22Rv1 (cell line): ENCODE results near the gene C14orf180.

ENCODE experiments used
- ZFX ChIP-seq: fragments of 450-650 bp; IDR thresholded peaks from 2 replicates; pipeline ENCODE4 v1.6.1; 2017; ENCODE audit warnings: antibody characterized with exemption, borderline replicate concordance
- TF ChIP-seq, protein P1 (sequence below): fragments of 450-650 bp; IDR thresholded peaks from 2 replicates; pipeline ENCODE4 v1.5.1; 2017; ENCODE audit warnings: mild to moderate bottlenecking

DNA sequence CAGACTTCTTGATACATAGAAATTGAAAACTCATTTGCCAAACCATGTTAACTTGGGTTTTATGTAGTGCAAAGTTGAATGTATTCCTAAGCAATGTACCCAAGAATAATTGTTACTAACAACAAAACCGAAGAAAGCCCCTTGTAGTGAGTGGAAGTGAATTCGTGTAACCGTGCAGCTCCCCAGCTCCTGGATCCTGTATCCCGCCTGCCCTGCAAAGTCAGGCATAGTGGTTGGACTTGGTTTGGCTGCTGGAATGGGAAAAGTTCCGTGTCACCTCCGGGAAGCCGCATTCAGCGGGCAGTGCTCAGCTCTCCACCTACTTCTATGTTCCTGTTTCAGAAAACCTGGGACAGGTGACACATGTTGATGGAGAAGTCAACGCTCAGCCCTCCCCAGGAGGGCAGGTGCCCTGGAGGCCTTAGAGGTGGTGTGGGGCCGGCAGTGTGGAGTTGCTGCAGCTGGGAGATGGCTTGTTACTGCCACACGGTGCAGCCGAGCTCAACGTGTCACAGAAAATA, 29.2 kb upstream of the C14orf180 start:
- TF ChIP-seq, protein P1, sequence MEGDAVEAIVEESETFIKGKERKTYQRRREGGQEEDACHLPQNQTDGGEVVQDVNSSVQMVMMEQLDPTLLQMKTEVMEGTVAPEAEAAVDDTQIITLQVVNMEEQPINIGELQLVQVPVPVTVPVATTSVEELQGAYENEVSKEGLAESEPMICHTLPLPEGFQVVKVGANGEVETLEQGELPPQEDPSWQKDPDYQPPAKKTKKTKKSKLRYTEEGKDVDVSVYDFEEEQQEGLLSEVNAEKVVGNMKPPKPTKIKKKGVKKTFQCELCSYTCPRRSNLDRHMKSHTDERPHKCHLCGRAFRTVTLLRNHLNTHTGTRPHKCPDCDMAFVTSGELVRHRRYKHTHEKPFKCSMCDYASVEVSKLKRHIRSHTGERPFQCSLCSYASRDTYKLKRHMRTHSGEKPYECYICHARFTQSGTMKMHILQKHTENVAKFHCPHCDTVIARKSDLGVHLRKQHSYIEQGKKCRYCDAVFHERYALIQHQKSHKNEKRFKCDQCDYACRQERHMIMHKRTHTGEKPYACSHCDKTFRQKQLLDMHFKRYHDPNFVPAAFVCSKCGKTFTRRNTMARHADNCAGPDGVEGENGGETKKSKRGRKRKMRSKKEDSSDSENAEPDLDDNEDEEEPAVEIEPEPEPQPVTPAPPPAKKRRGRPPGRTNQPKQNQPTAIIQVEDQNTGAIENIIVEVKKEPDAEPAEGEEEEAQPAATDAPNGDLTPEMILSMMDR = no peak
- no peak for TF ChIP-seq ZFX
